H1 (cell line): ENCODE measurements around the gene HOXD4. TPM values are rescaled to one million over a fixed set of nuclear protein-coding genes. Genes with fewer than 3 reads are reported as not detected.

Source experiments
- CTCF ChIA-PET: fragments of 300-600 bp; sonication (Branson Sonifier 250); formaldehyde crosslinking; loops from one replicate; lab custom pipeline; 2021; ENCODE audit not compliant: partially characterized antibody; lab: Charles Lee
- POLR2A ChIA-PET: fragments of 300-600 bp; sonication (Branson Sonifier 250); formaldehyde crosslinking; loops from one replicate; lab custom pipeline; 2021; ENCODE audit warnings: inconsistent platforms; ENCODE audit not compliant: partially characterized antibody; lab: Charles Lee
- DNase-seq, 2 experiments: peaks; one replicate each; pipeline versions ENCODE4 v3.0.0 to v3.0.0-alpha.2; 2010 to 2022; ENCODE audit warnings: low spot score in 2 of 2, low read depth in 1 of 2, mixed read lengths in 1 of 2
- FAIRE-seq: peaks from 2 replicates; lab custom pipeline; 2011; peaks lifted over from hg19 to GRCh38; lab: Jason Lieb, UNC
- H2AFZ ChIP-seq: 2 replicates; pipeline ENCODE4 v1.8.1; 2012; ENCODE audit warnings: low read length, inconsistent platforms
- H2AK5ac ChIP-seq: 2 replicates; pipeline ENCODE4 v1.6.1; 2013; ENCODE audit warnings: low read depth, low read length
- H2BK120ac ChIP-seq: replicated peaks from 2 replicates; pipeline ENCODE3; 2013; ENCODE audit warnings: low read depth, low read length, inconsistent platforms
- H2BK12ac ChIP-seq: 2 replicates; pipeline ENCODE4 v1.6.1; 2013; ENCODE audit warnings: low read depth, low read length
- H2BK15ac ChIP-seq: 2 replicates; pipeline ENCODE4 v1.6.1; 2013; ENCODE audit warnings: low read length
- H2BK20ac ChIP-seq: 2 replicates; pipeline ENCODE4 v1.6.1; 2013; ENCODE audit warnings: low read length
- H2BK5ac ChIP-seq: 2 replicates; pipeline ENCODE4 v1.6.1; 2013; ENCODE audit warnings: low read depth, low read length
- H3K14ac ChIP-seq: 2 replicates; pipeline ENCODE4 v1.6.1; 2013; ENCODE audit warnings: inconsistent platforms; ENCODE audit not compliant: insufficient read length
- H3K18ac ChIP-seq: 2 replicates; pipeline ENCODE4 v1.6.1; 2013; ENCODE audit warnings: low read length; ENCODE audit errors: extremely low read depth
- H3K23ac ChIP-seq: 2 replicates; pipeline ENCODE4 v1.6.1; 2013; ENCODE audit warnings: inconsistent platforms; ENCODE audit not compliant: insufficient read length
- H3K23me2 ChIP-seq: 2 replicates; pipeline ENCODE4 v1.6.1; 2013; ENCODE audit warnings: low read depth, low read length
- H3K27ac ChIP-seq: 2 replicates; pipeline ENCODE4 v1.6.1; 2011; ENCODE audit warnings: low read depth, low read length, inconsistent platforms
- H3K27me3 ChIP-seq, 4 experiments: replicated peaks in 1 of 4; 1 replicate in 1 of 4; 2 replicates in 3 of 4; pipeline versions ENCODE4 v1.6.1 to v1.8.1; 2011 to 2013; ENCODE audit warnings: low read length in 3 of 4, mild to moderate bottlenecking in 3 of 4, inconsistent platforms in 2 of 4, mixed read lengths in 2 of 4, moderate library complexity in 1 of 4; ENCODE audit not compliant: control insufficient read depth in 3 of 4, insufficient read depth in 3 of 4; ENCODE audit errors: extremely low read depth in 1 of 4
- H3K36me3 ChIP-seq, 4 experiments: 2 replicates each; pipeline versions ENCODE4 v1.6.1 to v1.8.1; 2011 to 2013; ENCODE audit warnings: mild to moderate bottlenecking in 4 of 4, low read length in 3 of 4, moderate library complexity in 2 of 4, control low read depth in 1 of 4, inconsistent platforms in 1 of 4; ENCODE audit not compliant: insufficient read depth in 4 of 4, control insufficient read depth in 2 of 4
- H3K4ac ChIP-seq: replicated peaks from 2 replicates; pipeline ENCODE3; 2013; ENCODE audit warnings: low read length, low read depth, mixed read lengths, inconsistent platforms; ENCODE audit not compliant: insufficient read length
- H3K4me1 ChIP-seq, 4 experiments: replicated peaks in 1 of 4; 1 replicate in 1 of 4; 2 replicates in 3 of 4; pipeline versions ENCODE4 v1.6.1 to v1.8.1; 2011 to 2013; ENCODE audit warnings: low read length in 3 of 4, inconsistent platforms in 2 of 4, mixed read lengths in 1 of 4; ENCODE audit not compliant: insufficient read depth in 4 of 4, control insufficient read depth in 3 of 4
- H3K4me2 ChIP-seq, 2 experiments: 2 replicates each; pipeline versions ENCODE4 v1.6.1 to v1.8.1; 2011 to 2013; ENCODE audit warnings: low read depth in 2 of 2, low read length in 2 of 2, control low read depth in 1 of 2, inconsistent platforms in 1 of 2, mild to moderate bottlenecking in 1 of 2; ENCODE audit not compliant: insufficient read depth in 1 of 2
- H3K4me3 ChIP-seq, 4 experiments: fragments of 200-600, 300-600 bp in 1 of 4; sonication (generic), shearing (Covaris generic), sonication (Bioruptor Twin) in 1 of 4; 2 replicates each; pipeline versions ENCODE4 v1.5.1 to v1.8.1; 2011 to 2016; ENCODE audit warnings: low read length in 4 of 4, low read depth in 3 of 4, control low read depth in 2 of 4, inconsistent platforms in 2 of 4, mild to moderate bottlenecking in 2 of 4, mixed read lengths in 1 of 4, moderate library complexity in 1 of 4; ENCODE audit not compliant: insufficient read depth in 2 of 4; ENCODE audit errors: extremely low read depth in 1 of 4
- H3K56ac ChIP-seq: replicated peaks from 2 replicates; pipeline ENCODE3; 2013; ENCODE audit warnings: low read depth, mild to moderate bottlenecking, mixed read lengths, low read length, inconsistent platforms; ENCODE audit not compliant: insufficient read length
- H3K79me1 ChIP-seq: 2 replicates; pipeline ENCODE4 v1.6.1; 2013; ENCODE audit warnings: low read depth, low read length, control low read depth
- H3K79me2 ChIP-seq, 2 experiments: 2 replicates each; pipeline versions ENCODE4 v1.6.1 to v1.8.1; 2012 to 2013; ENCODE audit warnings: low read length in 2 of 2, mild to moderate bottlenecking in 2 of 2, inconsistent platforms in 1 of 2; ENCODE audit not compliant: insufficient read depth in 2 of 2, control insufficient read depth in 1 of 2
- H3K9ac ChIP-seq, 4 experiments: replicated peaks in 1 of 4; 1 replicate in 1 of 4; 2 replicates in 3 of 4; pipeline versions ENCODE4 v1.6.1 to v1.8.1; 2011 to 2013; ENCODE audit warnings: low read depth in 3 of 4, low read length in 3 of 4, control low read depth in 2 of 4, mild to moderate bottlenecking in 2 of 4, moderate library complexity in 2 of 4, inconsistent platforms in 1 of 4; ENCODE audit errors: extremely low read depth in 1 of 4
- H3K9me3 ChIP-seq, 2 experiments: 2 replicates each; pipeline versions ENCODE4 v1.6.1 to v1.8.1; 2012 to 2013; ENCODE audit warnings: mild to moderate bottlenecking in 2 of 2, moderate library complexity in 2 of 2, control low read depth in 1 of 2, inconsistent platforms in 1 of 2, low read depth in 1 of 2, low read length in 1 of 2, mixed read lengths in 1 of 2; ENCODE audit not compliant: insufficient read depth in 2 of 2
- H4K20me1 ChIP-seq, 2 experiments: replicated peaks in 1 of 2; 2 replicates each; pipeline versions ENCODE3 to v1.8.1; 2011 to 2013; ENCODE audit warnings: inconsistent platforms in 2 of 2, low read length in 2 of 2, mild to moderate bottlenecking in 1 of 2; ENCODE audit not compliant: insufficient read depth in 2 of 2, control insufficient read depth in 1 of 2
- H4K5ac ChIP-seq: 2 replicates; pipeline ENCODE4 v1.6.1; 2013; ENCODE audit warnings: low read length, low read depth, mixed read lengths, inconsistent platforms; ENCODE audit not compliant: insufficient read length
- H4K8ac ChIP-seq: 2 replicates; pipeline ENCODE4 v1.8.0; 2013; ENCODE audit warnings: mild to moderate bottlenecking, moderate library complexity, low read length, inconsistent platforms; ENCODE audit not compliant: insufficient read depth; ENCODE audit errors: extremely low read depth
- H4K91ac ChIP-seq: replicated peaks from 2 replicates; pipeline ENCODE3; 2013; ENCODE audit warnings: low read length, mixed read lengths, inconsistent platforms; ENCODE audit not compliant: insufficient read length
- JUN ChIP-seq: IDR thresholded peaks from 2 replicates; pipeline ENCODE4 v1.6.1; 2011; ENCODE audit warnings: low read depth, mild to moderate bottlenecking, improper control_type of control experiment, low read length
- NANOG ChIP-seq: IDR thresholded peaks from 2 replicates; pipeline ENCODE4 v1.6.1; 2011; ENCODE audit warnings: low read length, low read depth, mild to moderate bottlenecking, inconsistent platforms; ENCODE audit not compliant: insufficient read depth, poor library complexity, severe bottlenecking
- whole genome bisulfite sequencing, 2 experiments: shearing (Covaris generic) in 1 of 2; methylation state at CpG; one replicate each; pipeline versions ENCODE4 v1.1.6 to v1.1.7; 2013 to 2015; ENCODE audit warnings: low lambda C conversion rate in 2 of 2, mixed read lengths in 2 of 2, inconsistent platforms in 1 of 2, low coverage in 1 of 2, missing lambda C conversion rate in 1 of 2; ENCODE audit not compliant: insufficient replicate concordance in 2 of 2, insufficient coverage in 1 of 2, insufficient read length in 1 of 2; ENCODE audit errors: extremely low coverage in 1 of 2, missing lambda C conversion rate in 1 of 2; 5-methylcytosine and 5-hydroxymethylcytosine counted together
- polyA plus RNA-seq, 7 experiments: library from polyadenylated mRNA; depleted of rRNA in 3 of 7; stranded (reverse) in 5 of 7; unstranded in 2 of 7; fragments of >200 nt in 5 of 7; fragments of 200-250 nt in 2 of 7; gene quantifications; 1 replicate in 5 of 7; 2 replicates in 1 of 7; 4 replicates in 1 of 7; pipeline versions ENCODE4 v1.2.1 to v1.2.3, GENCODE V29; 2011 to 2013; ENCODE audit warnings: missing spikeins in 2 of 7, mixed read lengths in 2 of 7
- total RNA-seq: library from RNA; stranded (reverse); fragmentation: NEBNext Ultra II Directional; extraction: Animal tissue kit (Norgen Biotek cat#: 25700); gene quantifications from 2 replicates; pipeline ENCODE4 v1.2.1, GENCODE V29; 2021

HOXD4 gene
- total and polyA plus RNA-seq, 2 of the 8 experiments (the other 6 are each of a cell fraction or from before 2014, with no cell fraction given) = not detected

DNA sequence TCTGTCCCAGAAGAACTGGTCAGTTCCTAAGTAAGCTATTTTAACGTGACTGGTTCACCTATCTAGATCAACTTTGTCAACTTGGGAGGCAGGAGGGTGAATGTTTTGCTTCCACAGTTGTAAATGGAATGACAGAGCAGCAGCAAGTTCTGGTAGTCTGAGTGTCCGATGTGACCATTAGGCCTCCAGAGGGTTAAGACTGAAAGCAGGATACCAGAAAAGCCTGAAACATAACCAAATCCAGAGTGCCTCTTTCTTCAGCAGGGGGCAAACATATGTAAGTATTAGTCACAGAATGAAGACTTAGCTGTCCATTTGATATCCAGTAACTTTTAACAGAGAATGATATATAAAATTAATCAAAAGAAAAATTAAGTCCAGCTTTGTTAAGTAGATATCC lies 14.9 kb downstream of the HOXD4 start:
- Histone ChIP-seq H3K79me2 (no peaks in the 10 kb centered on the region), H3K23me2 (0 out of 2 replicates have a peak, but pooled peaks cover 2% of the 10 kb centered on the region), H3K4me3 (no peak overlapping the region), H3K9ac (no peak overlapping the region), H3K79me1 (no peaks in the 10 kb centered on the region), H3K23ac (no peak overlapping the region), H2BK12ac (no peak overlapping the region), H3K27me3 (peaks cover 96 to 100% (median 100%) of the 10 kb centered on the region in 4 experiments), H3K4ac (no peak overlapping the region), H4K5ac (no peak overlapping the region), H4K20me1 (peaks cover 25 to 42% of the 10 kb centered on the region in 2 experiments), H2AK5ac (no peak overlapping the region), H2AFZ (no peak overlapping the region), H3K14ac (no peak overlapping the region), H3K9me3 (no peaks in the 10 kb centered on the region), H3K27ac (no peak overlapping the region), H2BK15ac (no peak overlapping the region), H4K91ac (no peak overlapping the region), H3K18ac (no peak overlapping the region), H2BK5ac (no peak overlapping the region), H3K56ac (no peak overlapping the region), H4K8ac (no peak overlapping the region), H3K4me1 (peaks cover 0 to 5% (median 0%) of the 10 kb centered on the region in 4 experiments; a peak in 2 of 7 replicates), H2BK120ac (no peak overlapping the region), H3K36me3 (no peaks in the 10 kb centered on the region), H3K4me2 (no peak overlapping the region; a peak in 1 of 4 replicates), H2BK20ac (no peak overlapping the region)
- FAIRE-seq = no peak
- ChIA-PET POLR2A (no interaction called here), CTCF (interaction anchor here (0.6 to 4.4 kb wide), 5 partner anchors 15 to 388 kb away, joined by 3 to 16 read pairs (median 4); partner anchors contain the start of gene HOXD4)
- no peak for DNase-seq
- TF ChIP-seq NANOG (no peak), JUN (no peak)
- 30% methylated on average over 2 of the region's 2 CpGs; no CpG with 5 or more reads in 1 of the 2 experiments for WGBS, 2 experiments
